ENCODE results near the gene ADAM22. TPM values are rescaled to one million over a fixed set of nuclear protein-coding genes. Genes with fewer than 3 reads are reported as not detected.
"Not testable (repeated sequence)": the region's sequence is repeated elsewhere in the genome, so short reads cannot be mapped to it uniquely, and the experiment has no call there.

Gene ADAM22
- total and polyA plus RNA-seq, 2 donors (not counting 1 experiment from before 2014, with no cell fraction given) = 0.30 to 1.8 TPM

DNA sequence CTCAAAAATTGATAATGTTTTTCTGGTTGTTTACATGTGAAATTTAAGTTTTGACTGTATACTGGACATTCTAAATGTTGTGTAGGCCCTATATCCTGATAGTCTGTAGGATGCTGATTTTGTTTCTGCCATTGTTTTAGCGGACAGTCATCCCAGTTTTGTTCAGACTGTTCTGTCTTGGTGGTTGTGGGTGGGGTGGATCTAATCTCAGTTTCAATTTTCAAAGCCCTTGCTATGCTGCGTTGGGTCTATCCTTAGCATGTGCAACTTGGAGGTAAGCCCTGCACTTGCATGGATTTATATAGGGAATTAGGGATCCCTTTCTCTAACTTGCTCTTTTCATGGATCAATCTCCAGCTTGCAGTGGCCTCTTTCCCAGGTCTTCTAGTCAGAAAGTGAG lies 38.7 kb upstream of the ADAM22 start:
- Mint-ChIP-seq H3K9me3 (ENCODE audit: insufficient read depth) (no peaks in the 10 kb centered on the region), H3K4me3 (no peak overlapping the region), H3K27me3 (no peaks in the 10 kb centered on the region), H3K4me1 (no peaks in the 10 kb centered on the region), H3K27ac (no peak overlapping the region)
- intact Hi-C loops (cut with micrococcal nuclease) = no loop called here
- Histone ChIP-seq H3K4me1 (ENCODE audit: control insufficient read depth in 2 of 2, insufficient read depth in 2 of 2, low read length in 2 of 2) (no peaks in the 10 kb centered on the region), H4K20me1 (ENCODE audit: control insufficient read depth, insufficient read depth, low read length, poor library complexity, severe bottlenecking) (no peaks in the 10 kb centered on the region), H3K27ac (ENCODE audit: low read length in 2 of 2) (no peak overlapping the region), H3K27me3 (replicated peaks in 1 of 4; ENCODE audit: control extremely low read depth in 1 of 4, control insufficient read depth in 3 of 4, insufficient read depth in 4 of 4, low read length in 3 of 4) (no peaks in the 10 kb centered on the region), H3K36me3 (replicated peaks in 1 of 2; ENCODE audit: control extremely low read depth in 1 of 2, control insufficient read depth in 1 of 2, extremely low read depth in 1 of 2, insufficient read depth in 2 of 2, low read length in 1 of 2) (peaks cover 8 to 39% of the 10 kb centered on the region in 2 experiments), H3K4me3 (ENCODE audit: control extremely low read depth in 1 of 5, extremely low read depth in 1 of 5, insufficient read depth in 1 of 5, low read depth in 2 of 5, low read length in 4 of 5) (no peak overlapping the region), H2AFZ (ENCODE audit: insufficient read depth, low read depth, low read length, poor library complexity, severe bottlenecking) (no peak overlapping the region), H3K9me3 (ENCODE audit: control extremely low read depth in 1 of 3, control insufficient read depth in 2 of 3, insufficient read depth in 1 of 3, low read length in 2 of 3) (no peaks in the 10 kb centered on the region), H3K9ac (ENCODE audit: low read length) (no peak overlapping the region), H3K79me2 (ENCODE audit: control insufficient read depth, insufficient read depth, low read length) (no peaks in the 10 kb centered on the region), H3K4me2 (replicated peaks; ENCODE audit: low read depth, low read length, poor library complexity, severe bottlenecking) (no peak overlapping the region)
- 100% methylated on average over 1 of the region's 2 CpGs for WGBS (ENCODE audit: insufficient coverage)
- ChIA-PET POLR2A (no interaction called here), CTCF (no interaction called here)
- ATAC-seq (ENCODE audit: low read depth) (no peak), DNase-seq (no peak)
- no peak for TF ChIP-seq EZH2 (IDR thresholded peaks at IDR 0.05; ENCODE audit: borderline replicate concordance, insufficient read depth, low read depth, low read length, poor library complexity, severe bottlenecking)
- TF ChIP-seq, protein P1, sequence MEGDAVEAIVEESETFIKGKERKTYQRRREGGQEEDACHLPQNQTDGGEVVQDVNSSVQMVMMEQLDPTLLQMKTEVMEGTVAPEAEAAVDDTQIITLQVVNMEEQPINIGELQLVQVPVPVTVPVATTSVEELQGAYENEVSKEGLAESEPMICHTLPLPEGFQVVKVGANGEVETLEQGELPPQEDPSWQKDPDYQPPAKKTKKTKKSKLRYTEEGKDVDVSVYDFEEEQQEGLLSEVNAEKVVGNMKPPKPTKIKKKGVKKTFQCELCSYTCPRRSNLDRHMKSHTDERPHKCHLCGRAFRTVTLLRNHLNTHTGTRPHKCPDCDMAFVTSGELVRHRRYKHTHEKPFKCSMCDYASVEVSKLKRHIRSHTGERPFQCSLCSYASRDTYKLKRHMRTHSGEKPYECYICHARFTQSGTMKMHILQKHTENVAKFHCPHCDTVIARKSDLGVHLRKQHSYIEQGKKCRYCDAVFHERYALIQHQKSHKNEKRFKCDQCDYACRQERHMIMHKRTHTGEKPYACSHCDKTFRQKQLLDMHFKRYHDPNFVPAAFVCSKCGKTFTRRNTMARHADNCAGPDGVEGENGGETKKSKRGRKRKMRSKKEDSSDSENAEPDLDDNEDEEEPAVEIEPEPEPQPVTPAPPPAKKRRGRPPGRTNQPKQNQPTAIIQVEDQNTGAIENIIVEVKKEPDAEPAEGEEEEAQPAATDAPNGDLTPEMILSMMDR (IDR thresholded peaks at IDR 0.05) = no peak

DNA sequence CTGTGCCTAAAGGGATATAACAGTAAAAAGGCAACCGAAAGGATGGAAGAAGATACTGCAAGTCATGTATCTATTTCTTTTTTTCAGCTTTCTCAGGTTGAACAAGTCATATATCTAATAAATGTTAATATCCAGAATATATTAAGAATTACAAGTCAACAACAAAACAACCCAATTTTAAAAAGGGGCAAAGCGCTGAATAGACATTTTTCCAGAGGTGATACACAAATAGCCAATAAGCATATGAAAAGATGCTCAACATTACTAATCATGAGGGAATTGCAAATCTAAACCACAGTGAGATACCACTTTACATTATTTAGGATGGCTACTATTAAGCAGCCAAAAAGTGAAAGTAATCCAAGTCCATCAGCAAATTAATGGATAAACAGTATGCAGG lies 34.8 kb upstream of the ADAM22 start:
- H3K9me3 Mint-ChIP-seq (ENCODE audit: insufficient read depth) = no peaks in the 10 kb centered on the region
- no peaks in the 10 kb centered on the region for H3K4me1 ChIP-seq (ENCODE audit: control insufficient read depth in 2 of 2, insufficient read depth in 2 of 2, low read length in 2 of 2)
- no peak overlapping the region for H3K4me3 ChIP-seq (ENCODE audit: control extremely low read depth in 1 of 5, extremely low read depth in 1 of 5, insufficient read depth in 1 of 5, low read depth in 2 of 5, low read length in 4 of 5)
- ChIA-PET POLR2A (no interaction called here), CTCF (no interaction called here)
- no peaks in the 10 kb centered on the region for H4K20me1 ChIP-seq (ENCODE audit: control insufficient read depth, insufficient read depth, low read length, poor library complexity, severe bottlenecking)
- H3K36me3 ChIP-seq (replicated peaks in 1 of 2; ENCODE audit: control extremely low read depth in 1 of 2, control insufficient read depth in 1 of 2, extremely low read depth in 1 of 2, insufficient read depth in 2 of 2, low read length in 1 of 2) = peaks cover 6 to 43% of the 10 kb centered on the region in 2 experiments
- no peak overlapping the region for H3K4me3 Mint-ChIP-seq
- no peaks in the 10 kb centered on the region for H3K27me3 ChIP-seq (replicated peaks in 1 of 4; ENCODE audit: control extremely low read depth in 1 of 4, control insufficient read depth in 3 of 4, insufficient read depth in 4 of 4, low read length in 3 of 4)
- no peaks in the 10 kb centered on the region for H3K79me2 ChIP-seq (ENCODE audit: control insufficient read depth, insufficient read depth, low read length)
- H3K9me3 ChIP-seq (ENCODE audit: control extremely low read depth in 1 of 3, control insufficient read depth in 2 of 3, insufficient read depth in 1 of 3, low read length in 2 of 3) = no peaks in the 10 kb centered on the region
- no peak overlapping the region for H3K27ac ChIP-seq (ENCODE audit: low read length in 2 of 2)
- no CpG with 5 or more reads among the region's 2 CpGs for WGBS (ENCODE audit: insufficient coverage)
- TF ChIP-seq, protein P1 (IDR thresholded peaks at IDR 0.05) = no peak
- TF ChIP-seq EZH2 (IDR thresholded peaks at IDR 0.05; ENCODE audit: borderline replicate concordance, insufficient read depth, low read depth, low read length, poor library complexity, severe bottlenecking) = no peak
- no peak overlapping the region for H2AFZ ChIP-seq (ENCODE audit: insufficient read depth, low read depth, low read length, poor library complexity, severe bottlenecking)
- H3K9ac ChIP-seq (ENCODE audit: low read length) = no peak overlapping the region
- intact Hi-C loops (cut with micrococcal nuclease) = no loop called here
- no peaks in the 10 kb centered on the region for H3K27me3 Mint-ChIP-seq
- ATAC-seq (ENCODE audit: low read depth) (no peak), DNase-seq (no peak)
- no peaks in the 10 kb centered on the region for H3K4me1 Mint-ChIP-seq
- H3K4me2 ChIP-seq (replicated peaks; ENCODE audit: low read depth, low read length, poor library complexity, severe bottlenecking) = no peak overlapping the region
- H3K27ac Mint-ChIP-seq = no peak overlapping the region

DNA sequence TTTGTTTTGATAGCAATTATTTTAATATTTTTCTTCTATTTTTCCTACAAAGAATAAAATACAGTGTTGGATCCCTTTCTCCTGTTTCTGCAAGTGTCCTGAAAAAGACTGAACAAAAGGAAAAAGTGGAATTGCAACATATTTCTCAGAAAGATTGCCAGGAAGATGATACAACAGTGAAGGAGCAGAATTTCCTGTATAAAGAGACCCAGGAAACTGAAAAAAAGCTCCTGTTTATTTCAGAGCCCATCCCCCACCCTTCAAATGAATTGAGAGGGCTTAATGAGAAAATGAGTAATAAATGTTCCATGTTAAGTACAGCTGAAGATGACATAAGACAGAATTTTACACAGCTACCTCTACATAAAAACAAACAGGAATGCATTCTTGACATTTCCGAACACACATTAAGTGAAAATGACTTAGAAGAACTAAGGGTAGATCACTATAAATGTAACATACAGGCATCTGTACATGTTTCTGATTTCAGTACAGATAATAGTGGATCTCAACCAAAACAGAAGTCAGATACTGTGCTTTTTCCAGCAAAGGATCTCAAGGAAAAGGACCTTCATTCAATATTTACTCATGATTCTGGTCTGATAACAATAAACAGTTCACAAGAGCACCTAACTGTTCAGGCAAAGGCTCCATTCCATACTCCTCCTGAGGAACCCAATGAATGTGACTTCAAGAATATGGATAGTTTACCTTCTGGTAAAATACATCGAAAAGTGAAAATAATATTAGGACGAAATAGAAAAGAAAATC lies 26.7 kb upstream of the ADAM22 start:
- H3K4me2 ChIP-seq (replicated peaks; ENCODE audit: low read depth, low read length, poor library complexity, severe bottlenecking); intact Hi-C loops (cut with micrococcal nuclease); POLR2A ChIA-PET; H3K27ac ChIP-seq (ENCODE audit: low read length in 2 of 2); H3K79me2 ChIP-seq (ENCODE audit: control insufficient read depth, insufficient read depth, low read length); H3K9ac ChIP-seq (ENCODE audit: low read length); H3K4me1 Mint-ChIP-seq; DNase-seq; H3K4me3 ChIP-seq (ENCODE audit: control extremely low read depth in 1 of 5, extremely low read depth in 1 of 5, insufficient read depth in 1 of 5, low read depth in 2 of 5, low read length in 4 of 5); H3K9me3 Mint-ChIP-seq (ENCODE audit: insufficient read depth); H3K4me3 Mint-ChIP-seq; H3K27me3 Mint-ChIP-seq; H2AFZ ChIP-seq (ENCODE audit: insufficient read depth, low read depth, low read length, poor library complexity, severe bottlenecking); CTCF ChIA-PET; H4K20me1 ChIP-seq (ENCODE audit: control insufficient read depth, insufficient read depth, low read length, poor library complexity, severe bottlenecking); H3K4me1 ChIP-seq (ENCODE audit: control insufficient read depth in 2 of 2, insufficient read depth in 2 of 2, low read length in 2 of 2); H3K9me3 ChIP-seq (ENCODE audit: control extremely low read depth in 1 of 3, control insufficient read depth in 2 of 3, insufficient read depth in 1 of 3, low read length in 2 of 3); ATAC-seq (ENCODE audit: low read depth); H3K27me3 ChIP-seq (replicated peaks in 1 of 4; ENCODE audit: control extremely low read depth in 1 of 4, control insufficient read depth in 3 of 4, insufficient read depth in 4 of 4, low read length in 3 of 4): not testable (repeated sequence)
- peak overlapping the region; percentile 10 for H3K27ac Mint-ChIP-seq
- peaks cover 0 to 17% of the 10 kb centered on the region in 2 experiments for H3K36me3 ChIP-seq (replicated peaks in 1 of 2; ENCODE audit: control extremely low read depth in 1 of 2, control insufficient read depth in 1 of 2, extremely low read depth in 1 of 2, insufficient read depth in 2 of 2, low read length in 1 of 2)
- WGBS (ENCODE audit: insufficient coverage) = no CpG with 5 or more reads among the region's 3 CpGs
